ENCODE data around the gene CLTCL1. TPM values are rescaled to one million over a fixed set of nuclear protein-coding genes. Genes with fewer than 3 reads are reported as not detected.

The CLTCL1 gene
- total and polyA plus RNA-seq, 9 of the 15 experiments (the other 6 are each of a cell fraction or from before 2014, with no cell fraction given), result 1.1 to 11.7 (median 5.0) TPM

DNA sequence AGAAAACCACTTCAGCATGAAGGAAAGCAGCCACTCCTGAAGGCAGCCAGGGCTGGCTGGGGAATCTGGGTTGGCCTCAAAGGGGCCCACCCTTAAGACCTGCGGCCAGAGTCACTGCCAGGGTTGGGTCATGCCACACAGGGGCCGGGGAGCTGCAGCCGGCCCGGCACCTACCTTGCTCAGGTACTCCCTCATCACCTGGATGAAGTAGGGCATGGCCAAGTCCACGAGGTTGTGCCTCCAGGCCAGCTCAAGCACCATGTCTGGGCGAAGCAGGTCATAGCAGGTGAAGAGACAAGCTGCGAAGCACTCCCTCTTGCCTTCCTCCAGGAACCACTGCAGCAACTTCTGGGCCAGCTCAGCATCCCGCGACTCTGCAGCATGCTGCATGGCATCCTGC is 108.3 kb downstream of the CLTCL1 start (continued):
- no peak for TF ChIP-seq AFF1 (IDR thresholded peaks at IDR 0.05; ENCODE audit: low read depth in 1 of 2, partially characterized antibody in 2 of 2)
- no peak for TF ChIP-seq ZNF830 (CRISPR knock-in tag; IDR thresholded peaks at IDR 0.05)
- TF ChIP-seq, protein P1, sequence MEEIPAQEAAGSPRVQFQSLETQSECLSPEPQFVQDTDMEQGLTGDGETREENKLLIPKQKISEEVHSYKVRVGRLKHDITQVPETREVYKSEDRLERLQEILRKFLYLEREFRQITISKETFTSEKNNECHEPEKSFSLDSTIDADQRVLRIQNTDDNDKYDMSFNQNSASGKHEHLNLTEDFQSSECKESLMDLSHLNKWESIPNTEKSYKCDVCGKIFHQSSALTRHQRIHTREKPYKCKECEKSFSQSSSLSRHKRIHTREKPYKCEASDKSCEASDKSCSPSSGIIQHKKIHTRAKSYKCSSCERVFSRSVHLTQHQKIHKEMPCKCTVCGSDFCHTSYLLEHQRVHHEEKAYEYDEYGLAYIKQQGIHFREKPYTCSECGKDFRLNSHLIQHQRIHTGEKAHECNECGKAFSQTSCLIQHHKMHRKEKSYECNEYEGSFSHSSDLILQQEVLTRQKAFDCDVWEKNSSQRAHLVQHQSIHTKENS (CRISPR knock-in tag; IDR thresholded peaks at IDR 0.05), result no peak
- TF ChIP-seq CBX3 (IDR thresholded peaks at IDR 0.05; ENCODE audit: borderline replicate concordance in 1 of 2, low read length in 2 of 2), result peak in 1 of 2 experiments; percentile 31; a peak in 1 of 3 replicates
- TF ChIP-seq SIN3A (IDR thresholded peaks at IDR 0.05; ENCODE audit: borderline replicate concordance in 2 of 2, control insufficient read depth in 1 of 2, low read depth in 2 of 2, low read length in 2 of 2), result 0 out of 4 replicates have a peak, but pooled peaks of 1 of the 2 experiments have one; percentile 36
- TF ChIP-seq MXI1 (IDR thresholded peaks at IDR 0.05; ENCODE audit: low read depth, low read length), result no peak
- TF ChIP-seq SIN3B (IDR thresholded peaks at IDR 0.05; ENCODE audit: low read depth), result no peak
- no peak for TF ChIP-seq ZNF224 (CRISPR knock-in tag; IDR thresholded peaks at IDR 0.05)
- no peak for TF ChIP-seq HOXB6 (CRISPR knock-in tag; IDR thresholded peaks at IDR 0.05; ENCODE audit: borderline replicate concordance)
- TF ChIP-seq, protein P2, sequence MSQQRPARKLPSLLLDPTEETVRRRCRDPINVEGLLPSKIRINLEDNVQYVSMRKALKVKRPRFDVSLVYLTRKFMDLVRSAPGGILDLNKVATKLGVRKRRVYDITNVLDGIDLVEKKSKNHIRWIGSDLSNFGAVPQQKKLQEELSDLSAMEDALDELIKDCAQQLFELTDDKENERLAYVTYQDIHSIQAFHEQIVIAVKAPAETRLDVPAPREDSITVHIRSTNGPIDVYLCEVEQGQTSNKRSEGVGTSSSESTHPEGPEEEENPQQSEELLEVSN (IDR thresholded peaks at IDR 0.05; ENCODE audit: borderline replicate concordance in 1 of 2, extremely low read depth in 1 of 2, insufficient read depth in 1 of 2, insufficient read length in 1 of 2, low read depth in 1 of 2, low read length in 1 of 2, poor library complexity in 1 of 2, severe bottlenecking in 1 of 2), result no peak
- TF ChIP-seq TSC22D4 (tag; IDR thresholded peaks at IDR 0.05), result no peak
- TF ChIP-seq ZNF174 (CRISPR knock-in tag; IDR thresholded peaks at IDR 0.05), result no peak
- TF ChIP-seq, protein P3, sequence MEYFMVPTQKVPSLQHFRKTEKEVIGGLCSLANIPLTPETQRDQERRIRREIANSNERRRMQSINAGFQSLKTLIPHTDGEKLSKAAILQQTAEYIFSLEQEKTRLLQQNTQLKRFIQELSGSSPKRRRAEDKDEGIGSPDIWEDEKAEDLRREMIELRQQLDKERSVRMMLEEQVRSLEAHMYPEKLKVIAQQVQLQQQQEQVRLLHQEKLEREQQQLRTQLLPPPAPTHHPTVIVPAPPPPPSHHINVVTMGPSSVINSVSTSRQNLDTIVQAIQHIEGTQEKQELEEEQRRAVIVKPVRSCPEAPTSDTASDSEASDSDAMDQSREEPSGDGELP (CRISPR knock-in tag; IDR thresholded peaks at IDR 0.05; ENCODE audit: borderline replicate concordance), result no peak
- no peak for TF ChIP-seq NFRKB (IDR thresholded peaks at IDR 0.05; ENCODE audit: low read depth)
- peak; percentile 30 for TF ChIP-seq SETDB1 (IDR thresholded peaks at IDR 0.05; ENCODE audit: low read length)
- TF ChIP-seq ZBTB33 (CRISPR knock-in tag; IDR thresholded peaks at IDR 0.05), result no peak
- no peak for TF ChIP-seq ZNF282 (CRISPR knock-in tag; IDR thresholded peaks at IDR 0.05)
